HepG2 (cell line): ENCODE measurements around the gene NRSN2. TPM values are rescaled to one million over a fixed set of nuclear protein-coding genes. Genes with fewer than 3 reads are reported as not detected.

ENCODE experiments used
- CHCHD3 ChIP-seq: sonication (generic); formaldehyde crosslinking; IDR thresholded peaks from 2 replicates; pipeline ENCODE4 v1.8.0; 2022; ENCODE audit warnings: mild to moderate bottlenecking, missing genetic modification reagents, moderate library complexity
- FOXK1 ChIP-seq: sonication (generic); formaldehyde crosslinking; IDR thresholded peaks from 2 replicates; pipeline ENCODE4 v1.4.0; 2020; ENCODE audit warnings: low read depth, missing genetic modification reagents, borderline replicate concordance
- GTF2F1 ChIP-seq: fragments of 150-350 bp; IDR thresholded peaks from 2 replicates; pipeline ENCODE4 v1.6.1; 2014; ENCODE audit warnings: low read length
- HCFC1 ChIP-seq: fragments of 150-350 bp; IDR thresholded peaks from 2 replicates; pipeline ENCODE4 v1.6.1; 2014; ENCODE audit warnings: low read depth, low read length
- HMG20A ChIP-seq: IDR thresholded peaks from 2 replicates; pipeline ENCODE4 v1.6.1; 2016; ENCODE audit warnings: borderline replicate concordance
- MED1 ChIP-seq: sonication (generic); formaldehyde crosslinking; IDR thresholded peaks from 2 replicates; pipeline ENCODE4 v1.4.0; 2020; ENCODE audit warnings: missing genetic modification reagents
- RBAK ChIP-seq: sonication (generic); formaldehyde crosslinking; IDR thresholded peaks from 2 replicates; pipeline ENCODE4 v1.5.1; 2020; ENCODE audit warnings: mild to moderate bottlenecking, missing genetic modification reagents
- TEAD2 ChIP-seq: sonication (generic); formaldehyde crosslinking; IDR thresholded peaks from 2 replicates; pipeline ENCODE4 v1.9.0; 2021; ENCODE audit warnings: missing genetic modification reagents
- YY1 ChIP-seq: IDR thresholded peaks from 2 replicates; pipeline ENCODE4 v1.6.1; 2011; ENCODE audit warnings: low read length, low read depth, moderate library complexity, mild to moderate bottlenecking; ENCODE audit not compliant: insufficient read depth, insufficient replicate concordance
- ZNF251 ChIP-seq: sonication (generic); formaldehyde crosslinking; IDR thresholded peaks from 2 replicates; pipeline ENCODE4 v1.9.0; 2021; ENCODE audit warnings: mild to moderate bottlenecking, missing genetic modification reagents
- ZNF292 ChIP-seq: sonication (generic); formaldehyde crosslinking; IDR thresholded peaks from 2 replicates; pipeline ENCODE4 v1.8.1; 2022; ENCODE audit warnings: mild to moderate bottlenecking, low read depth, missing genetic modification reagents, borderline replicate concordance
- ZNF33B ChIP-seq: sonication (generic); formaldehyde crosslinking; IDR thresholded peaks from 2 replicates; pipeline ENCODE4 v1.5.1; 2020; ENCODE audit warnings: mild to moderate bottlenecking, missing genetic modification reagents
- ZNF605 ChIP-seq: sonication (generic); formaldehyde crosslinking; IDR thresholded peaks from 2 replicates; pipeline ENCODE4 v1.8.0; 2022; ENCODE audit warnings: mild to moderate bottlenecking, missing genetic modification reagents
- ZNF883 ChIP-seq: sonication (generic); formaldehyde crosslinking; IDR thresholded peaks from 2 replicates; pipeline ENCODE4 v1.5.1; 2020; ENCODE audit warnings: mild to moderate bottlenecking, missing genetic modification reagents; ENCODE audit errors: not compliant biosample characterization
- polyA plus RNA-seq, 8 experiments: library from polyadenylated mRNA; depleted of rRNA in 3 of 8; stranded (reverse) in 7 of 8; unstranded in 1 of 8; fragments of >200 nt; fragmentation: Illumina TruSeq in 4 of 8; extraction: Trizol in 4 of 8; gene quantifications; 2 replicates each; pipeline versions ENCODE4 v1.2.1 to v1.2.3, GENCODE V29; 2011 to 2016; ENCODE audit warnings: low read depth in 4 of 8, missing spikeins in 1 of 8, mixed read lengths in 1 of 8; ENCODE audit not compliant: insufficient read depth in 1 of 8
- total RNA-seq, 5 experiments: library from RNA; depleted of rRNA; stranded (reverse); fragments of >200 nt; fragmentation: Illumina TruSeq; extraction: Trizol; gene quantifications; 2 replicates each; pipeline ENCODE4 v1.2.3, GENCODE V29; 2016; ENCODE audit warnings: low read depth in 1 of 5
- TF ChIP-seq, protein P1 (sequence below): sonication (generic); formaldehyde crosslinking; IDR thresholded peaks from 2 replicates; pipeline ENCODE4 v1.5.0; 2020; ENCODE audit warnings: mild to moderate bottlenecking, missing genetic modification reagents, borderline replicate concordance
- TF ChIP-seq, protein P2 (sequence below): conservative IDR thresholded peaks from 2 replicates; pipeline ENCODE4 v1.6.1; 2018; ENCODE audit warnings: missing genetic modification reagents

Gene NRSN2
- total and polyA plus RNA-seq, 2 of the 13 experiments (the other 11 are each of a cell fraction or from before 2014, with no cell fraction given), result 32.3 to 49.4 TPM

DNA sequence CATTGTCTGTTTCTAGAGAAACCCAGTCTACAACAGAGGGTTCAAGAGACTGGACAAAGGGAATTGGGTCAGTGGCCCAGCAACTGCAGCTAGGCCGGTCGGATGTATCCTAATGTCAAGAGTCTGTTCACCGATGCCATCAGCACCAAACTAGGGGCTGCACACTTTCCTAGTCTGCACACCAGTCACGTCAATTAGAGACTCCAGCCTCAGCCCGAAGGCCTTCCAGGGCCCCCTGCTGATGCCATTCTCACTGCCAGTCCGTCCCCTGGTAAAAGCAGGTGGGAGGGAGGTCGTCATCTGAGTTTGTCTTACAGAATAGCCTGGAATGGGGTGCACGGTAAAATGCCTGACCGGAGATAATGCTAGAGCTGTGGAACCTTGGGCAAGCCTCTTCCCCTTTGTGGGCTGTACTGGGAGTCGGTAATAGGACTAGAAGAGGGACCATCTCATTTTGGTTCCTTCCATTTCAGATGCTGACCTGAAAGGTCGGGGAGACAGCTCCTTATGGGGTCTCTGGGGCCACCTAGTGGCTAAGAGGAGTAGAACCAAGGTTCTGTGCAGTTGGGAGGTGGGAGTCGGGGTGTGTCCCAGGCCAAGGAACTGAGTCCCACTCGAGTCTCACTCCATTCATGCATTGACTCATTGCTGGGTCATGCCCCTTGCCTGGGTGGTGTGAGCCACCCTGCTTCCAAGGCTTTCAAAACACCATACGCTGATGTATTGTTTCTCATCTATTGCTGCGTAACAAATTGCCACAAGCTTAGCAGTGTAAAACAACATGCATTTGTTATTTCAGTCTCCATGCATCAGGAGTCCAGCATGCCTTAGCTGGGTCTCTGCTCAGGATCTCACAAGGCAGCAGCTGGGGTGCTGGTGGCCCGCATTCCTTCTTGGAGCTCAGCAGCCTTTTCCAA is 16.4 kb upstream of the NRSN2 start (continued):
- TF ChIP-seq, protein P1, sequence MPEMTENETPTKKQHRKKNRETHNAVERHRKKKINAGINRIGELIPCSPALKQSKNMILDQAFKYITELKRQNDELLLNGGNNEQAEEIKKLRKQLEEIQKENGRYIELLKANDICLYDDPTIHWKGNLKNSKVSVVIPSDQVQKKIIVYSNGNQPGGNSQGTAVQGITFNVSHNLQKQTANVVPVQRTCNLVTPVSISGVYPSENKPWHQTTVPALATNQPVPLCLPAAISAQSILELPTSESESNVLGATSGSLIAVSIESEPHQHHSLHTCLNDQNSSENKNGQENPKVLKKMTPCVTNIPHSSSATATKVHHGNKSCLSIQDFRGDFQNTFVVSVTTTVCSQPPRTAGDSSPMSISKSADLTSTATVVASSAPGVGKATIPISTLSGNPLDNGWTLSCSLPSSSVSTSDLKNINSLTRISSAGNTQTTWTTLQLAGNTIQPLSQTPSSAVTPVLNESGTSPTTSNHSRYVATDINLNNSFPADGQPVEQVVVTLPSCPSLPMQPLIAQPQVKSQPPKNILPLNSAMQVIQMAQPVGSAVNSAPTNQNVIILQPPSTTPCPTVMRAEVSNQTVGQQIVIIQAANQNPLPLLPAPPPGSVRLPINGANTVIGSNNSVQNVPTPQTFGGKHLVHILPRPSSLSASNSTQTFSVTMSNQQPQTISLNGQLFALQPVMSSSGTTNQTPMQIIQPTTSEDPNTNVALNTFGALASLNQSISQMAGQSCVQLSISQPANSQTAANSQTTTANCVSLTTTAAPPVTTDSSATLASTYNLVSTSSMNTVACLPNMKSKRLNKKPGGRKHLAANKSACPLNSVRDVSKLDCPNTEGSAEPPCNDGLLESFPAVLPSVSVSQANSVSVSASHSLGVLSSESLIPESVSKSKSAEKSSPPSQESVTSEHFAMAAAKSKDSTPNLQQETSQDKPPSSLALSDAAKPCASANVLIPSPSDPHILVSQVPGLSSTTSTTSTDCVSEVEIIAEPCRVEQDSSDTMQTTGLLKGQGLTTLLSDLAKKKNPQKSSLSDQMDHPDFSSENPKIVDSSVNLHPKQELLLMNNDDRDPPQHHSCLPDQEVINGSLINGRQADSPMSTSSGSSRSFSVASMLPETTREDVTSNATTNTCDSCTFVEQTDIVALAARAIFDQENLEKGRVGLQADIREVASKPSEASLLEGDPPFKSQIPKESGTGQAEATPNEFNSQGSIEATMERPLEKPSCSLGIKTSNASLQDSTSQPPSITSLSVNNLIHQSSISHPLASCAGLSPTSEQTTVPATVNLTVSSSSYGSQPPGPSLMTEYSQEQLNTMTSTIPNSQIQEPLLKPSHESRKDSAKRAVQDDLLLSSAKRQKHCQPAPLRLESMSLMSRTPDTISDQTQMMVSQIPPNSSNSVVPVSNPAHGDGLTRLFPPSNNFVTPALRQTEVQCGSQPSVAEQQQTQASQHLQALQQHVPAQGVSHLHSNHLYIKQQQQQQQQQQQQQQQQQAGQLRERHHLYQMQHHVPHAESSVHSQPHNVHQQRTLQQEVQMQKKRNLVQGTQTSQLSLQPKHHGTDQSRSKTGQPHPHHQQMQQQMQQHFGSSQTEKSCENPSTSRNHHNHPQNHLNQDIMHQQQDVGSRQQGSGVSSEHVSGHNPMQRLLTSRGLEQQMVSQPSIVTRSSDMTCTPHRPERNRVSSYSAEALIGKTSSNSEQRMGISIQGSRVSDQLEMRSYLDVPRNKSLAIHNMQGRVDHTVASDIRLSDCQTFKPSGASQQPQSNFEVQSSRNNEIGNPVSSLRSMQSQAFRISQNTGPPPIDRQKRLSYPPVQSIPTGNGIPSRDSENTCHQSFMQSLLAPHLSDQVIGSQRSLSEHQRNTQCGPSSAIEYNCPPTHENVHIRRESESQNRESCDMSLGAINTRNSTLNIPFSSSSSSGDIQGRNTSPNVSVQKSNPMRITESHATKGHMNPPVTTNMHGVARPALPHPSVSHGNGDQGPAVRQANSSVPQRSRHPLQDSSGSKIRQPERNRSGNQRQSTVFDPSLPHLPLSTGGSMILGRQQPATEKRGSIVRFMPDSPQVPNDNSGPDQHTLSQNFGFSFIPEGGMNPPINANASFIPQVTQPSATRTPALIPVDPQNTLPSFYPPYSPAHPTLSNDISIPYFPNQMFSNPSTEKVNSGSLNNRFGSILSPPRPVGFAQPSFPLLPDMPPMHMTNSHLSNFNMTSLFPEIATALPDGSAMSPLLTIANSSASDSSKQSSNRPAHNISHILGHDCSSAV (CRISPR knock-in tag), result no peak
- TF ChIP-seq GTF2F1 (0 out of 2 replicates have a peak, but pooled peaks have one; percentile 40), MED1 (CRISPR knock-in tag) (peak; percentile 56; the same call in 1 of the 2 replicates), ZNF292 (no peak), ZNF883 (CRISPR knock-in tag) (no peak), FOXK1 (CRISPR knock-in tag) (no peak), ZNF251 (CRISPR knock-in tag) (peak; percentile 74; the same call in 1 of the 2 replicates), TEAD2 (CRISPR knock-in tag) (no peak), ZNF605 (CRISPR knock-in tag) (peak; percentile 8), HCFC1 (no peak), HMG20A (CRISPR knock-in tag) (no peak), CHCHD3 (CRISPR knock-in tag) (no peak), ZNF33B (CRISPR knock-in tag) (no peak), RBAK (CRISPR knock-in tag) (no peak), YY1 (no peak)
- TF ChIP-seq, protein P2, sequence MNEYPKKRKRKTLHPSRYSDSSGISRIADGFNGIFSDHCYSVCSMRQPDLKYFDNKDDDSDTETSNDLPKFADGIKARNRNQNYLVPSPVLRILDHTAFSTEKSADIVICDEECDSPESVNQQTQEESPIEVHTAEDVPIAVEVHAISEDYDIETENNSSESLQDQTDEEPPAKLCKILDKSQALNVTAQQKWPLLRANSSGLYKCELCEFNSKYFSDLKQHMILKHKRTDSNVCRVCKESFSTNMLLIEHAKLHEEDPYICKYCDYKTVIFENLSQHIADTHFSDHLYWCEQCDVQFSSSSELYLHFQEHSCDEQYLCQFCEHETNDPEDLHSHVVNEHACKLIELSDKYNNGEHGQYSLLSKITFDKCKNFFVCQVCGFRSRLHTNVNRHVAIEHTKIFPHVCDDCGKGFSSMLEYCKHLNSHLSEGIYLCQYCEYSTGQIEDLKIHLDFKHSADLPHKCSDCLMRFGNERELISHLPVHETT (CRISPR knock-in tag), result no peak
